ENCODE results near the gene AUNIP.

DNA sequence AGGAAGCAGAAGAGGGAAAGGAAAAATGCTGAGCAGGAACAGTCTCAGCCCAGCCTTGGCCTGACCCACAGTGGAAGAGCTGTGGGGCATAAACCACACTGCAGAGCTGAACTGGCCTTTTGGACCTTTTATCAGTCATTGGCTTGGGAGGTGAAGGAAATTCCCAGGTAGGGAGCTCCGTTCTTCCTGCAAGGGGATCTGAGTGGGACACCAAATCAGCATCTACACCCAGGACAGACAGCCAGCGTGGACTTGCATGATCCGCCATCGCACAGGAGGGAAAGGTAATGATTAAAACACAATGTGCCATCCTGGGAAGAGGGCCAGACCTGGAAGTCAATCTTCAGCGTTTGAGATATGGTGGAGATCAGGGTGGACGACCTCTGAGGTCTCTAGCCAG lies 40.7 kb downstream of the AUNIP start:
- TF ChIP-seq CTCF (IDR thresholded peaks at IDR 0.05) (no peak), POLR2A (IDR thresholded peaks at IDR 0.05) (no peak)

Measured in lower leg skin (tissue), 3 donors.